ENCODE data around the gene TSSK6.

Gene TSSK6

DNA sequence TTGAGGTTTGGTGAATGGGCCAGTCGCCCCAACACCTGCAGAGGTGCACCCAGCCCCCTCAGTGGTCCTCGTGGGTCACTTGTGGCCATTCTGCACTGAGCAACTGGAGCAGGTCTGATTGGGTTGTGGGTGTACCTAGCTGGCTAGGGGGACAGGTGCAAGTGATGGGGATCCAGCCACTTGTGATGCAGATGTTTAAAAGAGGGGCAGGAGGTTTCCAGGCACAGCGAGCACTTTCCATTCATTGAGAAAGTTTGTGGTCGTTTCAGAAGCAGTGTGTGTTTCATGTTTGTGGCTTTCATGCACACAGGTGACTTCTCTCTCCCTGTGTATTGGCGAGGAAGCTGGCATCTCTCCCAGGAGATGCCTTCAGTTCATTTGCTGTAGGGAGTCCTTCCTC, 34.7 kb downstream of the TSSK6 start:
- Histone ChIP-seq H4K20me1 (ENCODE audit: insufficient read depth, low read length) (peaks cover 46% of the 10 kb centered on the region), H3K4me2 (ENCODE audit: low read length) (peak overlapping the region; percentile 13; the same call in 1 of the 2 replicates), H3K4me3 (ENCODE audit: low read length) (no peak overlapping the region), H3K9ac (ENCODE audit: low read length) (no peak overlapping the region), H3K27ac (ENCODE audit: low read length) (no peak overlapping the region), H3K79me2 (ENCODE audit: low read length) (peaks cover 88% of the 10 kb centered on the region), H3K36me3 (replicated peaks; ENCODE audit: low read depth, low read length) (peaks cover 4% of the 10 kb centered on the region), H3K27me3 (ENCODE audit: low read depth, low read length) (no peaks in the 10 kb centered on the region), H3K4me1 (ENCODE audit: low read length) (peaks cover 56% of the 10 kb centered on the region), H2AFZ (ENCODE audit: low read depth, low read length) (no peak overlapping the region), H3K9me3 (ENCODE audit: insufficient read depth, low read length) (no peaks in the 10 kb centered on the region)
- TF ChIP-seq, protein P1, sequence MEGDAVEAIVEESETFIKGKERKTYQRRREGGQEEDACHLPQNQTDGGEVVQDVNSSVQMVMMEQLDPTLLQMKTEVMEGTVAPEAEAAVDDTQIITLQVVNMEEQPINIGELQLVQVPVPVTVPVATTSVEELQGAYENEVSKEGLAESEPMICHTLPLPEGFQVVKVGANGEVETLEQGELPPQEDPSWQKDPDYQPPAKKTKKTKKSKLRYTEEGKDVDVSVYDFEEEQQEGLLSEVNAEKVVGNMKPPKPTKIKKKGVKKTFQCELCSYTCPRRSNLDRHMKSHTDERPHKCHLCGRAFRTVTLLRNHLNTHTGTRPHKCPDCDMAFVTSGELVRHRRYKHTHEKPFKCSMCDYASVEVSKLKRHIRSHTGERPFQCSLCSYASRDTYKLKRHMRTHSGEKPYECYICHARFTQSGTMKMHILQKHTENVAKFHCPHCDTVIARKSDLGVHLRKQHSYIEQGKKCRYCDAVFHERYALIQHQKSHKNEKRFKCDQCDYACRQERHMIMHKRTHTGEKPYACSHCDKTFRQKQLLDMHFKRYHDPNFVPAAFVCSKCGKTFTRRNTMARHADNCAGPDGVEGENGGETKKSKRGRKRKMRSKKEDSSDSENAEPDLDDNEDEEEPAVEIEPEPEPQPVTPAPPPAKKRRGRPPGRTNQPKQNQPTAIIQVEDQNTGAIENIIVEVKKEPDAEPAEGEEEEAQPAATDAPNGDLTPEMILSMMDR (IDR thresholded peaks at IDR 0.05; ENCODE audit: low read depth, low read length) = no peak
- no peak for TF ChIP-seq EZH2phosphoT487 (IDR thresholded peaks at IDR 0.05; ENCODE audit: low read depth)

DNA sequence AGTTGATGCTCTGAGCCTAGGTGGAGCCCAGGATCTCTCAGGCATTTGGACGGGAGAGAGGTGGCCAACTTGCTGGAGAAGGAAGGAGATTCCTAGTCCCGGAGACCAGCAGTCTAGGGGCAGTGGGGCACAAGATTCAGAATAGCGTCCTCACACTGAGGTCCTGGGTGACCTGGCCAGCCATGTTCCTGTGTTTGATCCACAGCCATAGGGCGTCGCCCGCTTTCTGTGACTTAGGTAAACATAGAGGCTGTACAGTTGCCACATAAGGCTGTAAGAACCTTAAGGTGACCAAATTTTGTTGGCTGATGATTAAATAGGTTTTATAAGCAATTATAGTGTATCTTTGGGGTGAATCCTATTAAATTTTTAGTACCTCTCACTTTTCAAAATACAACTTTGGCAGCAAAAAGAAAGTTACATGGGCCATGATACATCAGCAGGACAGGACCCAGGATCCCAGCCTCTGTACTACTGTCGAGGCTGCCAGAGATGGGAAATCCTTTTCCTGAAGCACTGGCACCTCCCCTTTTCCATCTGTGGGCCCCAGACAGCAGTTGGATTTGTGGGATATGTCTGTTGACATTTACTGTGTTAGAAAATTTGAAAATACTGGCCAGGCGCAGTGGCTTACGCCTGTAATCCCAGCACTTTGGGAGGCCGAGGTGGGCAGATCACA, 37.5 kb downstream of the TSSK6 start:
- Histone ChIP-seq H3K4me2 (ENCODE audit: low read length) (no peak overlapping the region), H3K9me3 (ENCODE audit: insufficient read depth, low read length) (no peaks in the 10 kb centered on the region), H3K36me3 (replicated peaks; ENCODE audit: low read depth, low read length) (peaks cover 13% of the 10 kb centered on the region), H3K4me3 (ENCODE audit: low read length) (no peak overlapping the region), H4K20me1 (ENCODE audit: insufficient read depth, low read length) (peaks cover 57% of the 10 kb centered on the region), H3K4me1 (ENCODE audit: low read length) (peaks cover 61% of the 10 kb centered on the region), H3K79me2 (ENCODE audit: low read length) (peaks cover 93% of the 10 kb centered on the region), H3K9ac (ENCODE audit: low read length) (no peak overlapping the region), H3K27me3 (ENCODE audit: low read depth, low read length) (no peaks in the 10 kb centered on the region), H2AFZ (ENCODE audit: low read depth, low read length) (no peak overlapping the region), H3K27ac (ENCODE audit: low read length) (no peak overlapping the region)
- no peak for TF ChIP-seq EZH2phosphoT487 (IDR thresholded peaks at IDR 0.05; ENCODE audit: low read depth)
- TF ChIP-seq, protein P1 (IDR thresholded peaks at IDR 0.05; ENCODE audit: low read depth, low read length) = no peak

DNA sequence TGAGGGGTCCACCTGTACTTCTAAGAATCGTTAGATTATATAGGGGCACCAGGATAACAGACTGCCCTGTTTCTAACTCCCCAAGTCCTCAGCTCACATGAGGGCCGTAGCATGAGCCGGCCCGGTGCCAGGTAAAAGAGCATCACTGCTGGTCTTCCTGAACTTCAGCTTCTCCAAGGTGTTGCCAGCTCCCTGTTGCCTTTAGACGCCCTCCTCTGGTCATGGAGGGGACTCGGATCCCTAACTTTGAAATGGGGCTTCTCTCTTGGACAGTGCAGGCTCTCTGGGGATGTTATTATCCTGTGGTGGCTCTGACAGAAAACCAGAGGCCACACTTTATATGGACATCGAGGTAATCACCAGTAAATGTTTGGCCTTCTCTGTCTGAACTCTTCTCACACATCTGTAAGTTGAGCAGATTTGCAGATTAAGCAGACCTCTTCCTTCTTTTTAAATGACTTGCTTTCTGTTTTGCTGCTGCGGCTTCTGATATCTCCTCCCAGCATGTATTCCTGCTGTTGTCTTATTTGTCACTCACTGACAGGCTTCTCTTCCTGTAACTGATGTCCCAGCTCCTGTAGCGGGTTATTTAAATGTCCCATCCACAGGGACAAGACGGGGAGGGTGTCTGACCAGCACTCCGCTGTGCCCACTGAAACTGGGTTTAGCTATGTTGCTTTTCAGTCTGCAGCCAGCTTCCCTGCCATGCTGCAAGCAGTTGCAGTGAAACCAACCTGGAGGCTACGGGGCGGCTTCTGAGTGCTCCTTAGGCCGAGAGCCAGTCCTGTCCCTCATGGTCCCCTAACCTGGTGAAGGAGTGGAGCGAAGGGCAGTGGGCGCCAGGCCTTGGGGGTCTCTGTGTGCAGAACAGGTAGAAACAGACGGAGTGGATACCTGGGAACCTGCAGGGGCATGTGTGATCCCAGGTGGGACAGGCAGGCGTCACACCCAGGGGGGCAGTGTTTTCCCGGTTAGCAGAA, 39.2 kb downstream of the TSSK6 start:
- Histone ChIP-seq H3K27ac (ENCODE audit: low read length) (no peak overlapping the region), H3K9ac (ENCODE audit: low read length) (no peak overlapping the region), H3K79me2 (ENCODE audit: low read length) (peaks cover 94% of the 10 kb centered on the region), H3K27me3 (ENCODE audit: low read depth, low read length) (no peaks in the 10 kb centered on the region), H3K36me3 (replicated peaks; ENCODE audit: low read depth, low read length) (peaks cover 11% of the 10 kb centered on the region), H3K4me3 (ENCODE audit: low read length) (no peak overlapping the region), H3K4me2 (ENCODE audit: low read length) (no peak overlapping the region), H4K20me1 (ENCODE audit: insufficient read depth, low read length) (peaks cover 54% of the 10 kb centered on the region), H3K9me3 (ENCODE audit: insufficient read depth, low read length) (no peaks in the 10 kb centered on the region), H2AFZ (ENCODE audit: low read depth, low read length) (no peak overlapping the region), H3K4me1 (ENCODE audit: low read length) (peaks cover 49% of the 10 kb centered on the region)
- TF ChIP-seq, protein P1 (IDR thresholded peaks at IDR 0.05; ENCODE audit: low read depth, low read length) = peak; percentile 45
- no peak for TF ChIP-seq EZH2phosphoT487 (IDR thresholded peaks at IDR 0.05; ENCODE audit: low read depth)
